ENCODE results near the gene PRR19.

DNA sequence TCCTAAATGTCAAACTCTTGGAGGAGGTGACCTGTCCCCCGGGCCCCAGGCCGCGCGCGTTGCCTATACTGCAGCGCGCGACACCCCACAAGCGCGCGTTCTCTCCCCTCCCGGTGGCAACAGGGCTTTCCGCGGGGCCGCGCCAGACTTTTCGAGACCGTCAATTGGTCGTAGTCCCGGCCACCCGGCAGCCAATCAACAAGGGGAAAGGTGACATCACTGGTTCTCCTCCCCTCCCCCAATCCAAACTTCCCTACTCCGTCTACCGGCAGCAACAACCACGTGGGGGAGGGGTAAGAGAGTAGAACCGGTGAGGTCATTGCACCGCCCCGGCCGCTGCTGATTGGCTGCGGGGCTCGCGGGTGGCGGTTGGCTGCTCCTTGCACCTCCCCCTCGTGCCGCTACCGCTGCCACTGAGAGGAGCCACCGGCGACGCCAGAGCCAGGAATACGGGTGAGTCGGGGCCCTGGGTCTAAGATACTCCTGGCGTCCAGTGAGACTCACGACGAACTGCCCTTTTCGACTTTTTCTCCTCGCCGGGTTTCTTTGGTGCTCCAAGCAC is 33.7 kb upstream of the PRR19 start:
- TF ChIP-seq, protein P1, sequence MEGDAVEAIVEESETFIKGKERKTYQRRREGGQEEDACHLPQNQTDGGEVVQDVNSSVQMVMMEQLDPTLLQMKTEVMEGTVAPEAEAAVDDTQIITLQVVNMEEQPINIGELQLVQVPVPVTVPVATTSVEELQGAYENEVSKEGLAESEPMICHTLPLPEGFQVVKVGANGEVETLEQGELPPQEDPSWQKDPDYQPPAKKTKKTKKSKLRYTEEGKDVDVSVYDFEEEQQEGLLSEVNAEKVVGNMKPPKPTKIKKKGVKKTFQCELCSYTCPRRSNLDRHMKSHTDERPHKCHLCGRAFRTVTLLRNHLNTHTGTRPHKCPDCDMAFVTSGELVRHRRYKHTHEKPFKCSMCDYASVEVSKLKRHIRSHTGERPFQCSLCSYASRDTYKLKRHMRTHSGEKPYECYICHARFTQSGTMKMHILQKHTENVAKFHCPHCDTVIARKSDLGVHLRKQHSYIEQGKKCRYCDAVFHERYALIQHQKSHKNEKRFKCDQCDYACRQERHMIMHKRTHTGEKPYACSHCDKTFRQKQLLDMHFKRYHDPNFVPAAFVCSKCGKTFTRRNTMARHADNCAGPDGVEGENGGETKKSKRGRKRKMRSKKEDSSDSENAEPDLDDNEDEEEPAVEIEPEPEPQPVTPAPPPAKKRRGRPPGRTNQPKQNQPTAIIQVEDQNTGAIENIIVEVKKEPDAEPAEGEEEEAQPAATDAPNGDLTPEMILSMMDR (IDR thresholded peaks at IDR 0.05; ENCODE audit: low read depth, low read length), result no peak
- no peak for TF ChIP-seq EZH2phosphoT487 (IDR thresholded peaks at IDR 0.05; ENCODE audit: low read depth)
